SH-SY5Y (cell line): ENCODE measurements around the gene DOCK3.

ENCODE experiments used
- GATA2 ChIP-seq: IDR thresholded peaks from 2 replicates; pipeline ENCODE4 v1.6.1; 2011; ENCODE audit warnings: mild to moderate bottlenecking, low read depth, low read length
- GATA3 ChIP-seq: IDR thresholded peaks from 2 replicates; pipeline ENCODE4 v1.6.1; 2011; ENCODE audit warnings: low read depth, mild to moderate bottlenecking, low read length, moderate library complexity

The DOCK3 gene

DNA sequence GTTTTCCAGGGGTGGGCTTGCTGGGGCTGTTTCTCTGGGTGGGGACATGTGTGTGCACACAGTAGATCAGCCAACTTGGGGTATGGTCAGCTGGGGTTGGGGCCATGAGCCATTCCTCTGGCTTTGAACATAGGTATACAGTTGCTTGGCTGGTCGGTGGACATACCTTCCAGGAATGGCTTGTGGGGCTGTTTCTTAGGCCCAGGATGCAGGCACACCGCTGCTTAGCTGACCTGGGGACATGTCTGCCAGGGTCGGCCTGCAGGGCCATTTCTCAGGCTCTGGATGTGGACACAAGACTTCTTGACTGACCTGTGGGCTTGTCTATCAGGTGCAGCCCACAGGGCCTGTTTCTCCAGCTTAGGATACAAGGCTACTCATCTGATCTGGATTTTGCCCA lies 130.6 kb downstream of the DOCK3 start:
- TF ChIP-seq GATA3 = no peak
- TF ChIP-seq GATA2 = no peak

DNA sequence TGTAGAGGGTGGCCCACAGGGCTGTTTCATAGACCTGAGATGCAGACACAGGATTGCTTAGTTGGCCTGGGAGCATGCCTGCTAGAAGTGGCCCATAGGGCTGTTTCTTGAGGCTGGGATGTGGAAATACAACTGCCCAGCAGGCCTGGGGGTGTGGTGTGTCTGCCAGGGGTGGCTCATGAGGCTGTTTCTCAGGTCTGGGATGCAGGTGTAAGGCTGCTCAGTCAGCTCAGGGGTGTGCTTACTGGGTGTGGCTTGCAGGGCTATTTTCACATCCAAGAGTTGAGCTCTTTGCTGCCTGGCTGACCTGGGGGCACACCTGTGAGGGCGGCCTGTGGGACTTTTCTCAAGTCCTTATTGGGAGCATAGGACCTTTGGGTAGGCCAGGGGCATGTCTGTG lies 131.3 kb downstream of the DOCK3 start:
- TF ChIP-seq GATA3 (no peak), GATA2 (no peak)

DNA sequence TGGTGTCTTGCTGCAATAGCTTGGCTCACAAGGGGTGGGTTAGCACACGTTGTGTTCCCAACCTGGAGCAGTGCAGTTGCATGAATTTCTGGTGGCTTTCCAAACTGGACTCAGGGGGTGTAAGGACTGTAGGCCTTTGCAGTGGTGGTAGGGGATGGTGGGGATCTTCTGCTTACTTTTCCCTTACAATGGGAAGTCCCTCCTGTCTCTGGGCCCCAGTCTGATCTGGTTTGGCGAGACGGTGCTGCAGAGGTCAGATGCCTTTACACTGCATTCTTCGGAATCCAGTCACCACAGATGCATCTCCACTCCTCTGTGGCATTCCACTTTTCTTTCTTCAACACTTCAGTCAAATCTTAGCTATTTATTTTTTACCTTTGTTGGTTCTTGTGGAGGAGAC lies 132.1 kb downstream of the DOCK3 start:
- TF ChIP-seq GATA2 (no peak), GATA3 (no peak)

DNA sequence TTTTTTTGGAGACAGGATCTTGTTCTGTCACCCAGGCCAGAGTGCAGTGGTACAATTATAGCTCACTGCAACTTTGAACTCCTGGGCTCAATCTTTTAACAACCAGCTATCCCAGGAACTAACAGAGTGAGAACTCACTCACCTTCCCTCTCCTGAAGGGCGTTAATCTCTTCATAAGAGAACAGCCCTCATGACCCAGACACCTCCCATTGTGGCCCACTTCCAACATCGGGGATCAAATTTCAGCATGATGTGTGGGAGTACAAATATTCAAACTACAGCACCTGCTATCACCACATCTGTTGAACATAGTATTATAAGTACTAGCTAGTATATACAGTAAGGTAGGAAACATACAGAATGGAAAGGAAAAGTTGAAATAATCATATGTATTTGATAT lies 132.5 kb downstream of the DOCK3 start:
- TF ChIP-seq GATA2 = no peak
- TF ChIP-seq GATA3 = no peak

DNA sequence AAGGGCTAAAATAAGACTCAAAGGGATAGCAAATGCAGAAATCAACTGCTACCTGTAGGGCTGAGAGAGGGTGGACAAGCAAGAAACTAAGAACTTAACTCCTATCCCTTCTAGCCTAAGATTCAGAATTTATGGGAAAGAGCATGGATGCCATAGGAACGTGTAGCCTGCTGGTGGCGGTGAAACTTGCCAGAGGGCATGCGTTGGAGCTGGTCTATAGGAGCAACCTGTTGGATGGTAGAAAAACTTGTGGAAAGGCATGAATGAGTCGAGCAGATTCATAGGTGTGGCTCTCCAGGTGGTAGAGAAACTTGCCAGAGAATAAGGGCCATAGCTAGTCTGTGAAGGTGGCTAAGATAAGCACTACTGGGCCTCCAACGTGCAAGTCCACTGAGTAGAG lies 137.2 kb downstream of the DOCK3 start:
- TF ChIP-seq GATA2 = no peak

DNA sequence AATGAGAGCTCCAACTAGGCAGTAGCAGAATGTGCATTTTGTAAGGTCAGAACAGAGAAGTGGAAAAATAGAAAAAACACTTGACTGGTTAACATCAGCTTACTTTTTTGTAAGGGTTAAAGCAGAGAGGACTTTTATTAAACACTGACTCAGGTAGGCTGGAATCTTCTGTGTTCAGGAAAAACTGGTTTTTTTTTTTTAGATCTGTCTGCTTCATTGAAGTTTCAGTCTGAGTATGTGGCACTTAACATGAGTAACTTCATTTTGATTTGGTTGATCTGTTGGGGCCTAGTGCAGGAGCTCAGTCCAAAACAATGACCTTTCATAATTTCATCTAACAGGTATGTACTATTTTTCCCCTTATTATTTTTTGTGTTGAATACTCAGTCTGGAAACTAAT lies 141.1 kb downstream of the DOCK3 start:
- TF ChIP-seq GATA3 (no peak), GATA2 (no peak)

DNA sequence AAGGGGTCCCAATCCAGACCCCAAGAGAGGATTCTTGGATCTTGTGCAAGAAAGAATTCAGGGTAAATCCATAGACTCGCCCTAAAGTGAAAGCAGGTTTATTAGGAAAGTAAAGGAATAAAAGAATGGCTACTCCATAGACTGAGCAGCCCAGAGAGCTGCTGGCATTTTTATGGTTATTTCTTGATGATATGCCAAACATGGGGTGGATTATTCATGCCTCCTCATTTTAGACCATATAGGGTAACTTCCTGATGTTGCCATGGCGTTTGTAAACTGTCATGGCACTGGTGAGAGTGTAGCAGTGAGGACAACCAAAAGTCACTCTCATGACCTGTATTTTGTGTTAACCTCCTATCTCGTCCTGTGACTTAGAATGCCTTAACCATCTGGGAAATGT lies 142.2 kb downstream of the DOCK3 start:
- TF ChIP-seq GATA2 = no peak
- no peak for TF ChIP-seq GATA3

DNA sequence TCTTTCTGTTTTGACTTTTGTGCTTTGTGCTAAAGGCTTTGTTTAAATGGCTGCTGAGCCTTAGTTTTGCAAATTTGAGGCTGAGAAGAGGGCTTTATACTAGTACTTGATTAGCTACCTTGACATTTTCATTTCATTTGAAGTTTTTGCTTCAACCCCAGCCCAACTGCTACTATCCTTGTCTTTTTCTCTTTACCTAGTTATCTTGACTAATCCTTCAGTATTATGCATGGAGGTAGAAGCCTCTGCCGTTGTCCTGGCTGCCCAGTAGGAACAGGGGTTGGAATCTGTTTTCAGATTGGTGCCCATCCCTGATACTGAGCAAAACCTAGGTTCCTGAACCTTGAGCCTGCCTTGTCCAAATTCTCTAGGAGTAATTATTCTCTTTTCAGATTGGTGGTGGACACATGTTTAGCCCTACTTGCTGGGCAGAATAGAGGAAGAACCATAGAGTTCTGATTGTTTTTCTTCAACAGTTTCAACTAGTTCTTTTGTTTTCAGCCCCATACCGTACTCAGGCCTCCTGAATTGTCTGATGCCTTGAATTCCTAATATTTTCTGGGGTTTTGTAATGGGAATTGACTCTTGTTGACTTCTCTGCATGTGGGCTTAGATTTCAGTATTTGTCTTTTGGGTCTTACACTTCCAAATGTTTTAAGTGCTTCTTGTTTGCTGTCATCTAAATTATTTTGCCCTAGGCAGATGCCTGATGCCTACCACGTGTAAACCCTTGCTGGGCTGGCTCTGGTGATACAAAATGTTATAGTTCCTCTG lies 143.2 kb downstream of the DOCK3 start:
- no peak for TF ChIP-seq GATA3
- TF ChIP-seq GATA2 = no peak

DNA sequence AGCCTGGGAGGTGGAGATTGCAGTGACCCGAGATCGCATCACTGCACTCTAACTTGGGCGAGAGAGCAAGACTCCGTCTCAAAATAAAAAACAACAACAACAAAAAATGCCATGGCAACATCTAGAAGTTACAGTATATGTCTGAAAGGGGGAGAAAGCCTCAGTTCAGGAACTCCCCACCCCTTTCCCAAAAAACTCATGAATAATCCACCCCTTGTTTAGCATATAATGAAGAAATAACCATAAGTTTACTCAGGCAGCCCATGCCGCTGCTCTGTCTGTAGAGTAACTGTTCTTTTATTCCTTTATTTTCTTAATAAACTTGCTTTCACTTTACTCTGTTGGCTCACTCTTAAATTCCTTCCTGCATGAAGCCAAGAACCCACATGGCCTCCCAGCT lies 145.2 kb downstream of the DOCK3 start:
- TF ChIP-seq GATA3 (no peak), GATA2 (no peak)

DNA sequence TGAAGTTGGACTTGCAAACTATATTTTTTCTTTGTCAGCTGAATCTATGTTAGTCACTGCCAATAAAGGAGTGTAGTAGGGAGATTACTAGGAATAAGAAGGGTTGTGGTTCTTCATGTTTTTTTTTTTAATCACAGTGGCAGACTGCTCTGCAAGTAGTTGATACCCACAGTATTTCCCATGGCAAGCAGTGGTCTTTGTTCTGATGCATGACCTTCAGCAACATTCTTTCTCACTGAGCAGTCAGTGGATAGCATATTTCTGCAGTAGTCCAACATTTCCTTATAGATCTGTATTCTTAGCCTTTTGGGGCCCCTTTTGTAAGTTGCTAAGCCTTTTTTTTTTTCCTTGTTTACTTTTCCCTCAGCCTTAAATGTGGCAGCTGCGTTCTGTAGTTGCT lies 151.1 kb downstream of the DOCK3 start:
- TF ChIP-seq GATA2 (no peak), GATA3 (no peak)

DNA sequence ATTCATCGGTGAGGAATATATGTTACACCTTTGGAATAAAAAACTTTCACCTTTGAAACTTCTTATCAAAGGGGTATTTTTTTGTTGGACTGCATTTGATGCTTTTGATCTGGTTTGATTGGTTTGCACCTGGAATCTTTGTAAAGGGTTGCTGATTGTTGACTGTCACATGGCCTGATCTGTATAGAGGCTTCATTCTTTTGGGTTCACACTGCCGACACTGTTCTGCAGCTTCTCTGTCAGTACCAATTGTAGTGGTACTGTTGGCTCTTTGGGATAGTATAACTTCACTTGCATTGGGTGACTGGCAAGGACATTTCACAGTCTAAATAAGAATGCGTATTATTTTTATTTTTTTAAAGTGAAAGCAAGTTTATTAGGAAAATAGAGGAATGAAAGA lies 155.7 kb downstream of the DOCK3 start:
- no peak for TF ChIP-seq GATA3

DNA sequence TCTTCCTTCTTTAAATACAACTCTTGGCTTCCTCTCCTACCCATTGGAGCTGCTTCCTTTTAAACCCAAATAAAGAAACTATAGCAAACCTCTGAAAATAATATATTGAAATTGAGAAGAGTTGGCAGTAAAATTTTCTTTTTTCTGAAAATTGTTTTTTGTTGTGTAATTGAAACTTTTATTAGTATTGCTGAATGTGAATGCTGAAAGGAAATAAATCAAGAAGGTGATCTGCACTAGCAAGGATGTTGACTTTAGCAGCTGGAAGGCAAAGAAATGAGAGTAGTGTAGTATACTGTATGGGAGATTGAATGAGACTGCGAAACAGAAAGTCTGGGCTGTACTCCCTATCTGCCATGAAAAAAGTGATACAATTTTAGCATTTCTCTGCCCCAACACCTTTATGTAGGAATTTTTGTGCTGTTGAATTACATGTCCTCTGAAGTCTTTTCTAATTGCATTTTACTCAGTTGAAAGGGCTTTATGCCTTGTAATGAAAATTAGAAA lies 166.3 kb downstream of the DOCK3 start:
- TF ChIP-seq GATA2 (no peak), GATA3 (no peak)

DNA sequence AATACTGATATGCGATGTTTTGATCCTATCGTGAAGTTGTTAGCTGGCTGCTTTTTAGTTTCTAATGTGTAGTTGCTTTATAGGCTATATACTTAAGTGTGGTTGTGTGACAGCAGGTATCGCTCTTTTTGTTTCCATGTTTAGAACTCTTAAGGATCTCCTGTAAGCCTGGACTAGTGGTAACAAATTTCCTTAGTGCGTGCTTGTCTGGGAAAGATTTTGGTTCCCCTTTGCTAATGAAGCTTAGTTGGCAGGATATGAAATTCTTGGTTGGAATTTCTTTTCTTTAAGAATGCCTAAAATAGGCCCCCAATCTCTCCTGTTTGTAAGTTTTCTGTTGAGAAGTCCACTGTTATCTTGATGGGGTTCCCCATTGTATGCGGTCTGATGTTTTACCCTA lies 173.6 kb downstream of the DOCK3 start:
- no peak for TF ChIP-seq GATA3
- TF ChIP-seq GATA2 = no peak

DNA sequence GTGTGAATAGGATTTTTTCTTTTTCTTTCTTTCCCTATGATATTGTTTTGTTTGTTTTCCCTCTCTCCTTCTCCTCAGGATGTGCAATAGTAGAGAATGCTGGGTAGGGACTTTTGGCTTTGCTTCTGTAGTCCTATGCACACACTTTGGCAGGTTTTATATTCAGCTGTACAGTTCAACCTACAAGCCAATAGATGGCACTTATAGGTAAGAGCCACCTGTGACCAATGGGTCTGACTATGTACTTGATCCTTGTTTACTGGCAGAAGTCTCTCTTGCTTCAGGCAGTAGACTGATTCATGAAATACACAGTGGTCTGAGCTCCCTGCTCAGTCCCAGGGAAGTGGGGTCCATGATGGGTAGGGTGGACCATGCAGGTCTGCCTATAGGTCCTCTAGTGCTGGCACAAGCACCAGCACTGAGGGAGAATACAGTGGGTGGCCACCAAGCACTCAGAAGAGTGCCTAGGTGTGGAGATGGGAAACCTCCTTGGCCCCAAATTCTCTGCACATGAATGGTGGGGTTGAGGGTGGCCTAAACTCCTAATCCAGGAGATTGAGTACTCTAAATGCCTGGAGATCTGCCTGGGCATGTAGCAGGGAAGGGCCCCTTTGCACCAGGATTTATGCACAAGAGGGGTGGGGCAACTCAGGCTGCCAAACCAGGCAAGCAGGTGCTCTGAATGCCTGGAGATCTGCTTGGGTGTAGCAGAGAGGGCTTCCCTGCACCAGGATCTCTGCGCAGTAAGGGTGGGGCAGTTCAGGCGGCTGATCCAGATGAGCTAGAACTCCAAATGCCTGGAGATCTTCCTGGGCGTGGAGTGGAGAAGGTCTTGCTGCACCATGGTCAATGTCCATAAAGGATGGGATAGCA lies 176.1 kb downstream of the DOCK3 start:
- TF ChIP-seq GATA2 (no peak), GATA3 (no peak)

DNA sequence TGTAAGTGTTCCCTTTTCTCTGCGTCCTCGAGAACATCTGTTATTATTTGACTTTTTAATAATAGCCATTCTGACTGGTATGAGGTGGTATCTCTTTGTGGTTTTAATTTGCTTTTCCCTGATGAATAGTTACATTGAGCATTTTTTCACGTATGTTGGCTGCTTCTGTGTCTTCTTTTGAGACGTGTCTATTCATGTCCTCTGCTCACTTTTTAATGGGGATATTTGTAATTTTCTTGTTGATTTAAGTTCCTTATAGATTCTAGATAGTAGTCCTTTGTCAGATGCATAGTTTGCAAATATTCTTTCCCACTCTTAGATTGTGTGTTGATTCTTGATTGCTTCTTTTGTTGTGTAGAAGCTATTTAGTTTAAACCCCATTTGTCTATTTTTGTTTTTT lies 179.2 kb downstream of the DOCK3 start:
- TF ChIP-seq GATA3 (no peak), GATA2 (no peak)
